OCI-M1 (cell line): ENCODE measurements around the gene R3HDM4.

Source experiments
- DNase-seq: peaks from one replicate; lab custom pipeline; 2025; lab: John Stamatoyannopoulos, UW

The R3HDM4 gene

DNA sequence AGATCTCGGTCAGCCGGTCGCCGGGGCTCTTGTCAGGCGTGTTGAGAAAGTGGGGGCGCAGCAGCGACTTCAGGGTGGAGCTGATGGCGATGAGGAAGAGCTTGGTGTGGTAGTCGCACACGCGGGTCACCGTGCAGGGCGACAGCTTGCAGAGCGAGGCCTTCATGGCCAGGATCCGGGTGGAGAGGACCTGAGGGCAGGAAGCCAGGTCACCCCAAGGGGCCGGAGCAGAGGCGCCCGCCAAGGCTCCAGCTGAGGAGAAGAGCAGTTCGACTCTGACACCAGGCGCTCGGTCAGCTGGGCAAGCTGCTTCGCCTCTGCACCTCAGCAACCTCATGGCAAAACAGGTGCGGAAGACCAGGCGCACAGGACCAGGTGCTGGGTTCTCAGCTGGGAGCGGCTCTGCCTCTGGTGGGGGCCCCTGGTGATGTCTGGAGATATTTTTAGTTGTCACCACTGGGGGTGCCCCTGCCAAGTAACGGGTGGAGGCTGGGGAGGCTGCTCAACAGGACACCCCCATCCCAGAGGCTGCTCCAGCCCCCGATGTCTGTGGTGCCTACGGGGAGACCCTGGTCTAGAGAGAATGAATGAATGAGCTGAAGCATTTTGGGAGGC is 37.6 kb downstream of the R3HDM4 start:
- DNase-seq: no peak

DNA sequence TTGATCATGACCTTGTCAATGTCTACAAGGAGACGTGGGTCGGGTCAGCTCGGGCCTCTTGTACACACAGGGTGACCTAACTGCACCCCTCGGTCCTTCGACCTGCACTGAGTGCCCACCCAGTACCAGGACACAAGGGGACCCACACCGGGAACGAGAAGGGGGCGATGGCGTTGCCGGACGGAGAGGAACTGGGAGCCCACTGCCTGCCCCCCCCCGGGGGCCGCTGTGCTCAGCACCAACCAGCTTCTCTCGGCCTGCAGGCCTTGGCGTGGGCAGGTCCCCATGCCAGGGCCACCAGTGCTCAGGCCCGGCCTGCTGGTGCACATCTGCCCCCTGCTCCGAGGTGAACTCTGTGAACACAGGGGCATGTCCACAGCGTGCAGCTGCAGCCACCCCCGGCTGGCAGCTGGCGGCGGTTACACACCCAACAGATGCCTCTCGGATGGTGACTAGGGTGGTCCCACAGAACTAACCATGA is 39.4 kb downstream of the R3HDM4 start:
- DNase-seq: no peak

DNA sequence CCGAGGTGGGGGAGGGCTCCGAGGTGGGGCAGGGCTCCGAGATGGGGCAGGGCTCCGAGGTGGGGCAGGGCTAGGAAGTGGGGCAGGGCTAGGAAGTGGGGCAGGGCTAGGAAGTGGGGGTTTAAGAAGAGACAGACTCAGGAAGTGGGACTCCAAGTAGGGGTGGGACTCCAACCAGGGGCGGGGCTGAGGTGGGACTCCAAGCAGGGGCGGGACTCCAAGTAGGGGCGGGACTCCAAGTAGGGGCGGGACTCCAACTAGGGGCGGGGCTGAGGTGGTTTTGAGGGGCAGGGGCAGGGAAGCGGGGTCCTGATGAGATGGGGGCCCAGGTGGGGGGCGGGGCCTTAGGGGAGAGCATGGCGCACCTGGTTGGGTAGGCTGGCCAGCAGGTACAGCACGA is 39.9 kb downstream of the R3HDM4 start:
- DNase-seq: peak; percentile 71

DNA sequence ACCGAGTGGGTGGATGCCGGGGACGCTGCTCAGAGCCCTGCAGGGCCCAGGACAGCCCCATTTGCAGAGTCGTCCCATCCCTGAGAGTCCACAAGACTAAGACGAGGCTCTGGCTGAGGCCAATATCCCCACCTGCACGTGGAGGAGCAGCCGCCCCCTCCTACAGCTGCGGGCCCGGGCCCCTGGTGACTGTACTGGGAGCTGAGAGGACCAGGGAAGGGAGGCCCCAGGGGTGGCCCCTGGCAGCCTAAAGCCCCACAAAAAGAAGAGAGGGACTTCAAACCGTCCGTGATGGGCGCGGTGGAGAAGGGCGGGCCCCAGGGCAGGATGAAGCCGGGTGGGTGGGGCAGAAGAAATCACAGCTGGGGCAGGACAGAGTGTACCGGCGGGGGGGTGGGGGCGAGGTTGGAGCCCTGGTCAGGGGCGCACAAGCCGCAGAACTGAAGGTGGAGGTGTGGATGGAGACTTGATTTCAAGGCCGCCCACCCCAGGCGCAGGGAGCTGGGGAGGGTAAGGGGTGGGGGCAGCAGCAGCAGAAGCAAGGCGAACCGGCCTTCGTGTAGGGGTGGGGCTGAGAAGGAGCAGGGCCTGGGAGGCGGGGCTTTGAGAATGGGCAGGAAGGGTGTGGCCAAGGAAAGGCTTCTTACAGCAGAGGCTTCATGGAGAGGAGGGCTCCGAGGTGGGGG is 40.6 kb downstream of the R3HDM4 start:
- peak; percentile 92 for DNase-seq

DNA sequence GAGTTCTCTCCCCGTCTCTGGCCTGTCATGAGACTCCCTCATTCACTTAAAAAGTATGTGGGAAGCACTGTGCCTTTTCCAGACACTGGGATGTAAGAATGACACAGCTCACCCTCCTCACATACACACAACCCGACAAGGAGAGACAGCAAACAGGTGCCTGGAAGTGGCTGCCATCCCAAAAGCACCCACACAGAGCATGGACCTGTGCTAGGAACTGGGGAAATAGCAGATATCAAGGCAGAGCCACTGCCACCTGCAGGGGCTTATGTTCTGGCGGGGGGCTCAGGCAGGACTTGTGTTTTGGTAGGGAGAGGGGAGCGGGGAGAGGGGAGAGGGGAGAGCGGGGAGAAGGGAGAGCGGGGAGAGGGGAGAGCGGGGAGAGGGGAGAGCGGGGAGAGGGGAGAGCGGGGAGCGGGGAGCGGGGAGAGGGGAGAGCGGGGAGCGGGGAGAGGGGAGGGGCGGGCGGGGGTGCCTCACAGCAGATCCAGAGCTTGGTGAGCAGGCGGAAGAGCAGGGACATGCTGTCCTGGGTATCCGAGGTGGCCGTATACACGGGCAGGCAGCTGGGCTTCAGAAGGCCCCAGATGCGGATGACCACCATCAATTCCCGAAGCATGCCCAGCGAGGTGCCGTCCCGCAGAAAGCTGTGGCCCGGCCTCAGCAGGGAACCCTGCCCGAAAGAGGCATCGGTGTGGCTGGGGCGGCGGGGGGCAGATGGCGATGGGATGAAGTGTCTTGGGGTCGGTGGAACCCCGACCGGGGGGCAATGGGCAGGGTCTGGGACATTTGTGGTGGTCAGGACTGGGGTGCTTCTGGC is 41.4 kb downstream of the R3HDM4 start:
- no peak for DNase-seq

DNA sequence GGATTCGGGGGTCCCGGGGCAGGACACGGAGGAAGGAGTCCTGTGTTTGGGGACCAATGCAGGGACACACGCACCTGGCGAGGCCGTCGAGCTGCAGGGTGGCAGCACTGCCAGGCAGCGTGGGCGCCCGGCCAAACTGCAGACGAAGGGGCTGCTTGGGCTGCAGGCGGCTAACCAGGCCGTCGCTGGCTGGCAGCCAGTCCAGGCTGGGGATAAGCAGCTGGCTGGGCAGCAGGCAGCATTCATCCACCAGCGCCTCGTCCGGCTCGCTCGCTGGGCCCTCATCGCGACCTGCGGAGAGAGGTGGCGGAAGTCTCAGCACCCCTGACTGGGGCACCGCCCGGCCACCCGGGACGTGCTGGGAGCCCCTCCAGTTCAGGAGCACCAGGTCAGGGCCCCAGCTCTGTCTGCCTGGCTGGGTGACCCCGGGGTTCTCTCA is 42.0 kb downstream of the R3HDM4 start:
- DNase-seq: no peak

DNA sequence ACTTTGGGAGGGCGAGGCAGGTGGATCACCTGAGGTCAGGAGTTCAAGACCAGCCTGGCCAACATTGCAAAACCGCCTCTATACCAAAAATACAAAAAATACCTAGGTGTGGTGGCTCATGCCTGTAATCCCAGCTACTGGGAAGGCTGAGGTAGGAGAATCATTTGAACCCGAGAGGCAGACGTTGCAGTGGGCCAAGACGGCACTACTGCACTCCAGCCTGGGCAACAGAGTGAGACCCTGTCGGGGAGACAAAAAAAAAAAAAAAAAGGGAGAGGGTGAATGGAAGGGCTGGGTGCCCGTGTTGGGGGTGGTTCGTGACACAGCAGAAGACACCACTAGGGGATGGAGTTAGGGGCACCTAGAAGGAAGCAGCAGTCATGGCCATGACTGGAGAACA is 42.7 kb downstream of the R3HDM4 start:
- no peak for DNase-seq

DNA sequence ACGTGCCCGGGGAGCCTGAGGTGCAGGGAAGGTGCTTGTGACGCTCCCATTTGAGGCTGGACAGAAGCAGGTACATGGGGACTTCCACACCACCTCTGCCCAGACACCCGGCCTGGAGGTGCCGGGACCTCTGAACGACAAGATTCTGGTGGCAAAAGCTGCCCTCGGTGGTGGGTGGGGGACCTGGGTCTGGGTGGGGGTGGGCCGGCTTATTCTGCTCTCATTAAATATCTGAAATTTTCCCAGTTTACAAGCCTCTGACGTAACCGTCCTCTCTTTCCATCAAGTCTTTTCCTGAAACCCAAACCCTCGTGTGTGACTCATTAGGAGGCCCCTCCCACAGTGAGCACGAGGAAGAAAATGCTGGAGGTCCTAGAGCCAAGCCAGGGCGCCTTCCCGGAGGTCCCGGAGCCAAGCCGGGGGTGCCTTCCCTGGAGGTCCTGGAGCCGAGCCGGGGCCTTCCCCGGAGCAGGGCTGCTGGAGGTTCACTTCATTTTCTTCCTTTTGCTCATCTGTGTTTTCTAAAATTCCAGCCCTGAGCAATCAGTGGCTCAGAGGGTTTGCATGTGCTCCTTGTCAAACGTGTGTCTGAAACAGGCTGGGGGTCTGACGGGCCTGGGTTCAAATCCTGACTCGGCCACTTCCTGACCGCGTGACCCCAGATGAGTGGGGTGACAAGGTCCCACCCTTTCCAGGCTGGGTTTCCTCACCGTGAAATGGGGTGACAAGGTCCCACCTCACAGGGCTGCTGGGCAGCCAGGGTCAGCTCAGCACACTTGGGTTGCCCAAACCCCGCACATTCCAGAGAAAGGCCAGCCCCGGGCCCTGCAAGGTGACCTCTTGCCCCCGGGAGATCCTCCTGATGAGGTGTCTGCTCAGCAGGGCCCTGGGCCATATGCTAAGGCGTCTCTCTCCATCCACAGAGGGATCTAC is 43.5 kb downstream of the R3HDM4 start:
- no peak for DNase-seq

DNA sequence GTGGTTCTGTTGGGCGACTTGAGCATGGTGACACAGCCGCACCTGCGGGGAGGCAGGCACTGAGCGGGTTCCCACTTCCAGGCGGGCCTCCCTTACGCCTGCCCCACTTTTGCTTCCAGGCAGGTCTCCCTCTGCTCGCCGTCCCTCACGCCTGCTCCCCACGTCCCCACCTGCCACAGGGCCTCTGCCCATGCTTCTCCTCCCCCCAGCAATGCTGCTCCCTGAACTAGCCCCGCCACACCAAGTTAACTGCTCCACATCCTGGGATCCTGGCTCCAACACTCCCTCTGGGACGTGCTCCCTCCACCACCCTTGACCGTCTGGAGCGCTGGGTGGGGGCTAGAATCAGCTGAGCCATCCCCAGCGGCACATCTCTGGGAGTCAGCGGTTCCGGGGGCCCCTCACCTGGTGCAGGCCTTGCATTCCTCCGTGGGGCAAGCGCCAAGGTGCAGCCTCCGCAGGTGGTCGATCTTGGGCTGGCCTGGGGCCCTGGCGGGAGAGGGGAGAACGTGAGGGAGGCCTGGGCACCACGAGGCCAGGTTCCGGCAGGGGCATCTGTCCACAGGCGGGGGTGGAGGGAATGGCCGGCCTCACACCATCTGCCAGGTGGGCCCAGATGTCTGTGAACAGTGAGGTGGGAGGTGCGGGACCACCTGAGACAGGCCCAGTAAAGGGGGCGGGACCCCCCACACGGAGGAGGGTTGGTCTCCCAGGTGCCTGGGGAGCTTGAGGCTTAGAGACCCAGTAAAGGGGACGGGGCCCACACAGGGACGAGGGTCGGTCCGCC is 44.4 kb downstream of the R3HDM4 start:
- DNase-seq: no peak

DNA sequence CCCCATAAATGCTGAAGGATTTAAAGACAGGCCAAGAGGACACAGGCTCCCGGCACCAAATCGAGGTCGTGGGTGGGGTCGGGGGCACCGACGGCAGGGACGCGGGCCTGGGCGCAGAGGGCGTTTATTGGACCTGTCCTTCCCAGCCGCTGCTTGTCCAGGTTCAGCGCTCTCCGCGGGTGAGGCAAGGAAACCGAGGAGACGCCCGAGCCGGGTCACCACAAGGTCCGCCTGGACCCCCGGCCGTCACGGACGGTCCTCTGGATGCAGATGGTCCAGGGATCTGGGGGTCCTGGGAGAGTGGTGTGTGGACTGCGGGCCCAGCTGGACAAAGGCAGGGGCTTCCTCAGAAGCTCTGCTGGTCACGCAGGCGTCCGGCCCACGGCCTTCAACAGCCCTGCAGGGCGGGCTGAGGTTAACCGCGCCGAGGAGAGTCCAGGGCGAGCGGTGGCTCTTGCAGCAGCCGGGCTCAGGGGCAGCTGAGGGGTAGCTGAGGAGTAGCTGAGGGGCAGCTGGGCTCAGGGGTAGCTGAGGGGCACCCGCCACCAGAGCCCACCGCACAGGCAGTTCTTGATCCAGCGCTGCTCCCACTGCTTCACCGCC is 45.1 kb downstream of the R3HDM4 start:
- DNase-seq: no peak

DNA sequence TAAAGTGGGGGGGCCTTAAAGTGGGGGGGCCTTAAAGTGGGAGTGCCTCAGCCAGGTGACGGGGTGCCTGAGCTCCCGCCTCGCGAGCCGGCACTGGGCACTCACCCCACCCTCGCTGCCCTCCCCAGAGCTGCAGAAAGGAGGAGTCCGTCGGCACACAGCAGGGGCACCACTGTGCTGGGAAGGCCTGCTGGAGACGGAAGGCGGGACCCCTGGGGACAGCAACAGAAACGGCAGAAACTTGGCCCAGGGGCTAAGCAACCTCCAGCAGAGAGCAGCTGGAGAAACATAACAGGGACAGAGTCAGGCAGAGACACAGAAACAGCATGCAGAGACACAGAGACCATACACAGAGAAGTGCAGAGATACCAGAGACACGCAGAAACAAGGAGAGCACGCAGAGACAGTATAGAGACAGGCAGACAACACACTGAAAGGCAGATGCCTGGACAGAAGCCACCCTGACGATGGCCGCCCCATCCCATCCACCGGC is 45.7 kb downstream of the R3HDM4 start:
- no peak for DNase-seq

DNA sequence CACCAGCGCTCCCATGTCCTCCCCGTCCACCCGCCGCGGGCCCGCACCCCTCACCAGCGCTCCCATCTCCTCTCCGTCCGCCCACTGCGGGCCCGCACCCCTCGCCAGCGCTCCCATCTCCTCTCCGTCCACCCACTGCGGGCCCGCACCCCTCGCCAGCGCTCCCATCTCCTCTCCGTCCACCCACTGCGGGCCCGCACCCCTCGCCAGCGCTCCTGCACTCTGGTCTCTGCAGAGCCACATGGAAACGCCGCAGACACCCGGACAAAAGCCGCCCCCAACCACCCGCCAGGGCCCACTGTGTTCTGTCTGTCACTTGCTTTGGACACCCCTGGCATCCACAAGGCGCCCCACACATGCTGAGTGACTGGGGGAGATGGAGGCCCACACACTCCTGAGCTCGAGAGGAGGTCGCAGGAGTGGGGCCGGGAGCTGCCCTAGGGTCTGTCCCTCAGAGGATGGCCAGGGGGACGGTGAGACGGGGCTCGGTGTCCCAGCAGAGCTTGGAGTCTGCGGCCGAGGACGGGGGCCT is 46.2 kb downstream of the R3HDM4 start:
- no peak for DNase-seq

DNA sequence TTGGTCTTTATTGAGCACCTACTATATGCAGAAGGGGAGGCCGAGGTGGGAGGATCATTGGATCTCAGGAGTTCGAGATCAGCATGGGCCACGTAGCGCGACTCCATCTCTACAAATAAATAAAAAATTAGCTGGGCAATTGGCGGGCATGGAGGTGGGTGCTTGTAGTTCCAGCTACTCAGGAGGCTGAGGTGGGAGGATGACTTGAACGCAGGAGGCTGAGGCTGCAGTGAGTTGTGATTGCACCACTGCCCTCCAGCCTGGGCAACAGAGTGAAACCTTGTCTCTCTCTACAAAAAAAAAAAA is 49.8 kb downstream of the R3HDM4 start:
- no peak for DNase-seq

DNA sequence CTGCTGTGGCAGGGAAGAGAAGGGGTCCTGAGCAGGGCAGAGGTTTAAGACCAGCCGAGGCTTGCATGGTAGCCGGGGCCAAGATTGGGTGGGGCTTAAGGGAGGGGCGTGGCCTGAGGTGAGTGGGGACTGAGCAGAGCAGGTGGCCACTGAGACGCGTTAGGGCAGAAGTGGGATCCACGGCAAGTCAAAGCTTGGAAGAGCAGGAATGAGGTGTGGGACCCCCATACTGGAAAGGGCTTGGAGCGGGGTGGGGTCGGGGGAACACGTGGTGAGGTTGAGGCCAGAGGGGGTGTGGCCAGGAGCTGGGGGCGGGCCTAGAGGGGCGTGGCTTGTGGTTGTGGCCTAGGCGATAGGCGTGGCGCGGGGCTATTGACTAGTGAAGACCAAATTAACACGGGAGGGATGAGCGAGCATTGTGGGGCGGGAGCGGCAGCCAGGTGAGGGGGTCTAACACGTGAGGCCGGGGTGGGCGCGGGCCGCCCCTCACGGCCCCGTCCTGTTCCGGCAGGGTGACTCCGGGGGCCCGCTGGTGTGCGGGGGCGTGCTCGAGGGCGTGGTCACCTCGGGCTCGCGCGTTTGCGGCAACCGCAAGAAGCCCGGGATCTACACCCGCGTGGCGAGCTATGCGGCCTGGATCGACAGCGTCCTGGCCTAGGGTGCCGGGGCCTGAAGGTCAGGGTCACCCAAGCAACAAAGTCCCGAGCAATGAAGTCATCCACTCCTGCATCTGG is 50.3 kb downstream of the R3HDM4 start:
- peak; percentile 87 for DNase-seq

DNA sequence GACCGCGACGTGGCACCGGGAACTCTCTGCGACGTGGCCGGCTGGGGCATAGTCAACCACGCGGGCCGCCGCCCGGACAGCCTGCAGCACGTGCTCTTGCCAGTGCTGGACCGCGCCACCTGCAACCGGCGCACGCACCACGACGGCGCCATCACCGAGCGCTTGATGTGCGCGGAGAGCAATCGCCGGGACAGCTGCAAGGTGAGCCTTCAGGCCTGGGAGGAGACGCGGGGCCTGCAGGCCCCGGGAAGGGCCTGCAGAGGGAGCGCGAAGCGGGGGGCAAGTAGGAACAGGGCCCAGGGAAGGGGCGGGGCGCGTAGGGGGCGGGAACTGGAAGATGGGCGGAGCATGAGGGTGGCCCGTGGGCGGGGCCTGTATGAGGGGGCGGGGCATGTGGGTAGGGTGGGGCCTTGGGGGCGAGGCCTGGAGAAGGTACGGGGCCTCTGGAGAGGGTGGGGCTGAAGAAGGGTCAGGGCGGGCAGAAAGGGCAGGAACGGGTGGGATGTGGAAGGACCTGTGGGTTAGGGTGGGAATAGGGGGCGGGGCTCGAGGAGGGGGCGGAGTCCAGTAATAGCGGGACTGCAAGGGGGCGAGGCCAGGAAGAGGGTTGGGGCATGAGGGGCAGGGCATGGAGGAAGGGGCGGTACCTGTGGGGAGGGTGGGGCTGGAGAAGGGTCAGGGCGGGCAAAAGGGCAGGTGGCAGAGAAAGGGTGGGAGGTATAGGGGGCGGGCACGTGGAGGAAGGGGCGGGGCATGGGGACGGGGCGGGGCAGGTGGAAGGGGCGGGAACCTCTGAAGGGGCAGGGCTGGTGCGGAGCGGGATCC is 51.1 kb downstream of the R3HDM4 start:
- peak; percentile 87 for DNase-seq

DNA sequence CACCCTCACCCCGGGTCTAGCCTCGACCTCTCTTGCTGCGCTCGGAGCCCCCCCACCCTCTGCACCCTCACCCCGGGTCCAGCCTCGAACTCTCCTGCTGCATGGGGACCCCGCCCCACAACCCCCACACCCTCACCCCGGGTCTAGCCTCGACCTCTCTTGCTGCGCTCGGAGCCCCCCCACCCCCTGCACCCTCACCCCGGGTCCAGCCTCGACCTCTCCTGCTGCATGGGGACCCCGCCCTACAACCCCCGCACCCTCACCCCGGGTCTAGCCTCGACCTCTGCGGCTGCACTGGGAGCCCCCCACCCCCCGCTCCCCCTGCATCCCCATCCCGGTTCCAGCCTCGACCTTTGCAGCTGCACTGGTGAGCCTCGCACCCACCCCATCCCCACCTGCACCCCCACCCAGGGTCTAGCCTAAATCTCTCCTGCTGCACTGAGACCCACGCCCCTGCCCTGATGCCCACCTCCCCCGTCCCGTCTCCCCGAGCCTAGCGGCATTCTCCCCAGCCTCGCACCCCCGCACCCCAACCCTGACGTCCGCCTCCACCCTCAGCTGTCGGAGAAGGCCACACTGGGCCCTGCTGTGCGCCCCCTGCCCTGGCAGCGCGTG is 51.8 kb downstream of the R3HDM4 start:
- no peak for DNase-seq

DNA sequence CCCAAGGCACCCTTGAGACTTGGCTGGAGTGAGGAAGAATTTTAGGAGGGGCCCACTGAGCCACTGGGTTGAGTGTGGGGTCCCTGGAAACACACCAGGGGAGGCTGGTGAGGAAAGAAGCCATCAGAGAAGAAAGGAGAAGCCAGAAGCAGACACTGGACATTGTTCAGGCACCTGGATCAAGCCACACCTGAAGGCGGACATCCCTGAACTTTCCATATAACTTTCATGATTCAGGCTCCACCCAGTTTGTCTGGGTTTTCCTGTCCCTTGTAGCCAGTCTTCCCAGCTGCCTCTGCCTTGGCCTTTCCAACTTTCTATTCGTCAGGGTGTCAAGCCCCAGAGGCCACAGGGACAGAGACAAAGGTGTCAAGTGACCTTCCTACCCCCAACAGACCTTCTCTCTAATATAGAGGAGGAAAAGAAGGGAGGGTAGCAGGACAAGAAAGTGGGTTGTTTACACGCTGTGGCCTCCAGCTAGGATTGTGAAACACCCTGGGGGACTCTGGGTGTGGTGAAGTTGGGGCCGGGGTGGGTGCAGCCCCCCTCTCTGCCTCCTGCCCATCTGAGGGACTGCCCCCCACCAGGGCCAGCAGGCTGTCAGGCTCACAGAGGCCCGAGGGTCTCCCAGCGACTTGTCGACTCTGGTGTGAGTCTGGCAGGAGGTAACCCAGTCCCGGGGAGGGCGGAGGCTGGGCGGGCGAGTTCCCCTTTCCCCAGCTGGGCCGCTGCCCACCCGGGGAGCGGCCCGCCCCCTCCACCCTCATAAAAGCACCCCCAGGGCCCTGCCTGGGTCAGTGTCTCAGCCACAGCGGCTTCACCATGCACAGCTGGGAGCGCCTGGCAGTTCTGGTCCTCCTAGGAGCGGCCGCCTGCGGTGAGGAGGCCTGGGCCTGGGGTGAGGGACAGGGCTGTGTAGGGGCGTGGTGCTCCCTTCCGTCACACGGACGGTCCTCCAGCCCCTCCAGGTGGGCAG is 53.9 kb downstream of the R3HDM4 start, which contains the start of gene CFD:
CFD (plus strand) TSS at position 797 of the 976 bp plus-strand sequence; CDS start at position 823, 26 bp downstream.
- no peak for DNase-seq
